Stimulated activated naive CD4-positive, alpha-beta T cell treated with Interleukin-2 at 50 U/mL for 16 hours (primary cell): ENCODE results near the gene PTMS.

Experiments
- DNase-seq: peaks from one replicate; lab custom pipeline; 2025; lab: John Stamatoyannopoulos, UW

The PTMS gene

GRCh38 chr12:6788972-6789924 lies 23.1 kb downstream of the PTMS start, which contains the start of gene CD4:
CD4 (plus strand) TSS chr12:6789528; CDS start chr12:6800139, 10,611 bp downstream.
- DNase-seq, result peak; percentile 68

GRCh38 chr12:6790496-6791150 lies 24.5 kb downstream of the PTMS start:
- DNase-seq, result peak; percentile 50

- DNase-seq, result no peak
These were observed 25.9 kb downstream of the PTMS start for GRCh38 chr12:6791931-6792520.

GRCh38 chr12:6792522-6793201 lies 26.5 kb downstream of the PTMS start:
- peak; percentile 20 for DNase-seq

GRCh38 chr12:6795088-6795487 lies 28.9 kb downstream of the PTMS start:
- no peak for DNase-seq

- DNase-seq, result no peak
These were observed 30.4 kb downstream of the PTMS start for GRCh38 chr12:6796576-6796975.

GRCh38 chr12:6799147-6799546 lies 33.0 kb downstream of the PTMS start:
- no peak for DNase-seq

GRCh38 chr12:6807170-6807569 lies 41.0 kb downstream of the PTMS start:
- DNase-seq, result no peak

- no peak for DNase-seq
These were observed 42.9 kb downstream of the PTMS start for GRCh38 chr12:6809056-6809455.

GRCh38 chr12:6810758-6811157 lies 44.6 kb downstream of the PTMS start:
- DNase-seq, result no peak

- DNase-seq, result no peak
These were observed 47.2 kb downstream of the PTMS start for GRCh38 chr12:6813363-6813762.

GRCh38 chr12:6816598-6816997 lies 50.4 kb downstream of the PTMS start:
- no peak for DNase-seq

GRCh38 chr12:6817098-6817497 lies 50.9 kb downstream of the PTMS start:
- no peak for DNase-seq

- DNase-seq, result no peak
These were observed 51.5 kb downstream of the PTMS start for GRCh38 chr12:6817662-6818157.

GRCh38 chr12:6818222-6818621 lies 52.1 kb downstream of the PTMS start:
- DNase-seq, result no peak

GRCh38 chr12:6818645-6819044 lies 52.5 kb downstream of the PTMS start:
- no peak for DNase-seq

- DNase-seq, result no peak
These were observed 53.2 kb downstream of the PTMS start for GRCh38 chr12:6819106-6820030.

GRCh38 chr12:6820166-6820565 lies 54.0 kb downstream of the PTMS start:
- DNase-seq, result no peak
